Measurements from ENCODE around the gene TUBA1A. TPM values are rescaled to one million over a fixed set of nuclear protein-coding genes. Genes with fewer than 3 reads are reported as not detected.
A peak's percentile ranks its signal among the peaks of the same experiment; 100 is the strongest.
"Not testable (repeated sequence)": the region's sequence is repeated elsewhere in the genome, so short reads cannot be mapped to it uniquely, and the experiment has no call there.

The TUBA1A gene
- total RNA-seq, 2 experiments from 2014 or later: 86.4 to 88.7 TPM

GRCh38 chr12:49223590-49224369 is 34.9 kb upstream of the TUBA1A start:
- no peak overlapping the region for H3K4me3 Mint-ChIP-seq
- no peaks in the 10 kb centered on the region for H3K36me3 Mint-ChIP-seq
- ChIA-PET CTCF (interaction anchor here (0.5 to 1.9 kb wide), 4 partner anchors 11 to 158 kb away, joined by 3 to 6 read pairs (median 4); no protein-coding TSS in a partner anchor), POLR2A (no interaction called here)
- no peaks in the 10 kb centered on the region for H3K4me1 Mint-ChIP-seq (ENCODE audit: low read depth)
- intact Hi-C loops (cut with micrococcal nuclease): no loop called here
- DNase-seq: no peak
- H3K9me3 Mint-ChIP-seq: no peaks in the 10 kb centered on the region
- H3K27ac Mint-ChIP-seq: no peak overlapping the region
- no peaks in the 10 kb centered on the region for H3K27me3 Mint-ChIP-seq

GRCh38 chr12:49223122-49223521 is 34.2 kb upstream of the TUBA1A start:
- POLR2A ChIA-PET: no interaction called here
- Mint-ChIP-seq H3K36me3 (no peaks in the 10 kb centered on the region), H3K4me3 (no peak overlapping the region), H3K9me3 (no peaks in the 10 kb centered on the region), H3K27ac (no peak overlapping the region), H3K4me1 (ENCODE audit: low read depth) (no peaks in the 10 kb centered on the region), H3K27me3 (no peaks in the 10 kb centered on the region)
- intact Hi-C loops (cut with micrococcal nuclease): no loop called here
- CTCF ChIA-PET: interaction anchor here (0.6 to 1.9 kb wide), 6 partner anchors 11 to 235 kb away, joined by 3 to 6 read pairs (median 4); no protein-coding TSS in a partner anchor
- no peak for DNase-seq

GRCh38 chr12:49220972-49221371 is 32.1 kb upstream of the TUBA1A start:
- intact Hi-C loops (cut with micrococcal nuclease): no loop called here
- no peaks in the 10 kb centered on the region for H3K4me1 Mint-ChIP-seq (ENCODE audit: low read depth)
- no peak overlapping the region for H3K4me3 Mint-ChIP-seq
- ChIA-PET POLR2A (no interaction called here), CTCF (interaction anchor here (2.0 kb wide), 1 partner anchor 14 kb away, joined by 9 read pairs; no protein-coding TSS in a partner anchor)
- H3K36me3 Mint-ChIP-seq: no peaks in the 10 kb centered on the region
- DNase-seq: no peak
- H3K9me3 Mint-ChIP-seq: no peaks in the 10 kb centered on the region
- H3K27me3 Mint-ChIP-seq: no peaks in the 10 kb centered on the region
- H3K27ac Mint-ChIP-seq: no peak overlapping the region

GRCh38 chr12:49219417-49220026 is 30.6 kb upstream of the TUBA1A start:
- Mint-ChIP-seq H3K4me3 (no peak overlapping the region), H3K36me3 (no peaks in the 10 kb centered on the region), H3K4me1 (ENCODE audit: low read depth) (no peaks in the 10 kb centered on the region), H3K27ac (no peak overlapping the region), H3K9me3 (no peaks in the 10 kb centered on the region), H3K27me3 (no peaks in the 10 kb centered on the region)
- ChIA-PET CTCF (no interaction called here), POLR2A (interaction anchor here (0.7 kb wide), 1 partner anchor 207 kb away, joined by 3 read pairs; no protein-coding TSS in a partner anchor)
- intact Hi-C loops (cut with micrococcal nuclease): no loop called here
- DNase-seq: no peak

GRCh38 chr12:49212572-49212971 is 23.7 kb upstream of the TUBA1A start:
- ChIA-PET CTCF (no interaction called here), POLR2A (no interaction called here)
- H3K27ac Mint-ChIP-seq: no peak overlapping the region
- H3K4me1 Mint-ChIP-seq (ENCODE audit: low read depth): no peaks in the 10 kb centered on the region
- H3K9me3 Mint-ChIP-seq: no peaks in the 10 kb centered on the region
- H3K27me3 Mint-ChIP-seq: no peaks in the 10 kb centered on the region
- DNase-seq: no peak
- no peak overlapping the region for H3K4me3 Mint-ChIP-seq
- no peaks in the 10 kb centered on the region for H3K36me3 Mint-ChIP-seq
- intact Hi-C loops (cut with micrococcal nuclease): no loop called here

GRCh38 chr12:49210703-49211102 is 21.8 kb upstream of the TUBA1A start:
- H3K9me3 Mint-ChIP-seq; H3K27me3 Mint-ChIP-seq; CTCF ChIA-PET; intact Hi-C loops (cut with micrococcal nuclease); H3K36me3 Mint-ChIP-seq; DNase-seq; H3K4me1 Mint-ChIP-seq (ENCODE audit: low read depth); POLR2A ChIA-PET; H3K27ac Mint-ChIP-seq; H3K4me3 Mint-ChIP-seq: not testable (repeated sequence)

GRCh38 chr12:49208676-49209075 is 19.8 kb upstream of the TUBA1A start:
- intact Hi-C loops (cut with micrococcal nuclease): no loop called here
- ChIA-PET CTCF (interaction anchor here (1.2 kb wide), 1 partner anchor 11 kb away, joined by 3 read pairs; no protein-coding TSS in a partner anchor), POLR2A (no interaction called here)
- H3K27ac Mint-ChIP-seq: no peak overlapping the region
- no peaks in the 10 kb centered on the region for H3K4me1 Mint-ChIP-seq (ENCODE audit: low read depth)
- peaks cover 1% of the 10 kb centered on the region for H3K27me3 Mint-ChIP-seq
- H3K4me3 Mint-ChIP-seq: no peak overlapping the region
- DNase-seq: no peak
- H3K36me3 Mint-ChIP-seq: no peaks in the 10 kb centered on the region
- no peaks in the 10 kb centered on the region for H3K9me3 Mint-ChIP-seq

- Mint-ChIP-seq H3K27me3 (peaks cover 1% of the 10 kb centered on the region), H3K4me3 (no peak overlapping the region), H3K4me1 (ENCODE audit: low read depth) (no peaks in the 10 kb centered on the region), H3K36me3 (no peaks in the 10 kb centered on the region), H3K9me3 (no peaks in the 10 kb centered on the region), H3K27ac (no peak overlapping the region)
- intact Hi-C loops (cut with micrococcal nuclease): no loop called here
- no peak for DNase-seq
- CTCF ChIA-PET: interaction anchor here (1.2 kb wide), 1 partner anchor 10 kb away, joined by 3 read pairs; no protein-coding TSS in a partner anchor
- POLR2A ChIA-PET: no interaction called here
Observed at GRCh38 chr12:49208146-49208545, 19.3 kb upstream of the TUBA1A start.

GRCh38 chr12:49206389-49206788 is 17.5 kb upstream of the TUBA1A start:
- Mint-ChIP-seq H3K4me3 (no peak overlapping the region), H3K27ac (no peak overlapping the region), H3K27me3 (peaks cover 3% of the 10 kb centered on the region), H3K4me1 (ENCODE audit: low read depth) (peaks cover 8% of the 10 kb centered on the region), H3K9me3 (no peaks in the 10 kb centered on the region), H3K36me3 (no peaks in the 10 kb centered on the region)
- ChIA-PET CTCF (no interaction called here), POLR2A (no interaction called here)
- DNase-seq: no peak
- intact Hi-C loops (cut with micrococcal nuclease): no loop called here

GRCh38 chr12:49201595-49202295 is 12.9 kb upstream of the TUBA1A start:
- peak; percentile 24 for DNase-seq
- Mint-ChIP-seq H3K4me1 (ENCODE audit: low read depth) (peaks cover 11% of the 10 kb centered on the region), H3K27ac (no peak overlapping the region), H3K9me3 (no peaks in the 10 kb centered on the region), H3K36me3 (no peaks in the 10 kb centered on the region), H3K4me3 (no peak overlapping the region), H3K27me3 (peaks cover 3% of the 10 kb centered on the region)
- ChIA-PET CTCF (interaction anchor here (0.9 to 2.0 kb wide), 4 partner anchors 14 to 114 kb away, joined by 3 to 9 read pairs (median 6); no protein-coding TSS in a partner anchor), POLR2A (interaction anchor here (1.1 to 1.6 kb wide), 2 partner anchors 14 to 71 kb away, joined by 5 to 12 read pairs; partner anchors contain the start of gene TUBA1B)
- intact Hi-C loops (cut with micrococcal nuclease): loop anchor here (1.0 kb wide), 1 partner anchor 12 kb away; the partner anchor contains the start of gene TUBA1A

GRCh38 chr12:49200919-49201594 is 12.2 kb upstream of the TUBA1A start:
- Mint-ChIP-seq H3K27ac (no peak overlapping the region), H3K27me3 (peaks cover 3% of the 10 kb centered on the region), H3K36me3 (no peaks in the 10 kb centered on the region), H3K4me1 (ENCODE audit: low read depth) (peaks cover 11% of the 10 kb centered on the region), H3K4me3 (no peak overlapping the region), H3K9me3 (no peaks in the 10 kb centered on the region)
- intact Hi-C loops (cut with micrococcal nuclease): loop anchor here (1.0 kb wide), 1 partner anchor 12 kb away; the partner anchor contains the start of gene TUBA1A
- ChIA-PET CTCF (interaction anchor here (0.6 to 2.0 kb wide), 4 partner anchors 13 to 931 kb away, joined by 3 to 9 read pairs (median 3); no protein-coding TSS in a partner anchor), POLR2A (interaction anchor here (1.6 kb wide), 1 partner anchor 70 kb away, joined by 12 read pairs; the partner anchor contains the start of gene TUBA1B)
- DNase-seq: no peak
